HepG2 (cell line): ENCODE measurements around the gene R3HDM4. TPM values are rescaled to one million over a fixed set of nuclear protein-coding genes. Genes with fewer than 3 reads are reported as not detected.

Experiments used
- CBX5 ChIP-seq: sonication (generic); formaldehyde crosslinking; IDR thresholded peaks from 2 replicates; pipeline ENCODE4 v1.4.0; 2020; ENCODE audit warnings: missing genetic modification reagents, borderline replicate concordance
- CCDC6 ChIP-seq: sonication (generic); formaldehyde crosslinking; IDR thresholded peaks from 2 replicates; pipeline ENCODE4 v1.8.1; 2022; ENCODE audit warnings: mild to moderate bottlenecking, missing genetic modification reagents, moderate library complexity
- ETV5 ChIP-seq: IDR thresholded peaks from 2 replicates; pipeline ENCODE4 v1.6.1; 2018; ENCODE audit warnings: missing biosample characterization, missing genetic modification reagents, inconsistent platforms, borderline replicate concordance
- FOXK1 ChIP-seq: sonication (generic); formaldehyde crosslinking; IDR thresholded peaks from 2 replicates; pipeline ENCODE4 v1.4.0; 2020; ENCODE audit warnings: low read depth, missing genetic modification reagents, borderline replicate concordance
- HDAC1 ChIP-seq: sonication (generic); formaldehyde crosslinking; IDR thresholded peaks from 2 replicates; pipeline ENCODE4 v1.5.1; 2020; ENCODE audit warnings: mild to moderate bottlenecking, missing genetic modification reagents
- HDAC2 ChIP-seq: sonication (generic); formaldehyde crosslinking; IDR thresholded peaks from 2 replicates; pipeline ENCODE4 v1.4.0; 2020; ENCODE audit warnings: missing genetic modification reagents
- HES4 ChIP-seq: sonication (generic); formaldehyde crosslinking; IDR thresholded peaks from 2 replicates; pipeline ENCODE4 v1.9.0; 2021; ENCODE audit warnings: mild to moderate bottlenecking, missing genetic modification reagents, borderline replicate concordance
- HMGA1 ChIP-seq: sonication (generic); formaldehyde crosslinking; conservative IDR thresholded peaks from 2 replicates; pipeline ENCODE4 v1.4.0; 2020; ENCODE audit warnings: missing genetic modification reagents
- HNRNPUL1 ChIP-seq: fragments of 200-400 bp; formaldehyde crosslinking; IDR thresholded peaks from 2 replicates; pipeline ENCODE4 v1.6.1; 2017; ENCODE audit warnings: low read depth, mild to moderate bottlenecking, low read length, moderate library complexity
- MEF2D ChIP-seq: sonication (generic); formaldehyde crosslinking; IDR thresholded peaks from 2 replicates; pipeline ENCODE4 v1.5.1; 2020; ENCODE audit warnings: mild to moderate bottlenecking, missing genetic modification reagents
- NFATC3 ChIP-seq: sonication (generic); formaldehyde crosslinking; IDR thresholded peaks from 2 replicates; pipeline ENCODE4 v1.5.1; 2020; ENCODE audit warnings: mild to moderate bottlenecking, missing genetic modification reagents
- NR2F2 ChIP-seq: IDR thresholded peaks from 2 replicates; pipeline ENCODE4 v1.6.1; 2012; ENCODE audit warnings: low read depth, inconsistent platforms, borderline replicate concordance
- PCBP1 ChIP-seq: fragments of 200-400 bp; formaldehyde crosslinking; IDR thresholded peaks from 2 replicates; pipeline ENCODE4 v1.6.1; 2017; ENCODE audit warnings: mild to moderate bottlenecking, low read depth, low read length, borderline replicate concordance
- PITX1 ChIP-seq: sonication (generic); formaldehyde crosslinking; IDR thresholded peaks from 2 replicates; pipeline ENCODE4 v1.5.1; 2020; ENCODE audit warnings: mild to moderate bottlenecking, missing genetic modification reagents
- POGZ ChIP-seq: sonication (generic); formaldehyde crosslinking; IDR thresholded peaks from 2 replicates; pipeline ENCODE4 v1.4.0; 2020; ENCODE audit warnings: mild to moderate bottlenecking, missing genetic modification reagents
- PPARG ChIP-seq: conservative IDR thresholded peaks from 2 replicates; pipeline ENCODE4 v1.6.1; 2016; ENCODE audit warnings: missing biosample characterization, missing genetic modification reagents
- RAD51 ChIP-seq: fragments of 450-650 bp; IDR thresholded peaks from 2 replicates; pipeline ENCODE4 v1.6.1; 2016; ENCODE audit warnings: borderline replicate concordance
- RFX3 ChIP-seq: IDR thresholded peaks from 2 replicates; pipeline ENCODE4 v1.6.1; 2016; ENCODE audit warnings: missing biosample characterization, missing genetic modification reagents
- SAP130 ChIP-seq: IDR thresholded peaks from 2 replicates; pipeline ENCODE4 v1.6.1; 2016; ENCODE audit warnings: low read depth
- SETDB1 ChIP-seq: sonication (generic); formaldehyde crosslinking; IDR thresholded peaks from 2 replicates; pipeline ENCODE4 v1.5.1; 2020; ENCODE audit warnings: missing genetic modification reagents, mild to moderate bottlenecking, borderline replicate concordance
- SP2 ChIP-seq: sonication (generic); formaldehyde crosslinking; IDR thresholded peaks from 2 replicates; pipeline ENCODE4 v1.5.1; 2020; ENCODE audit warnings: mild to moderate bottlenecking, missing genetic modification reagents
- SRSF4 ChIP-seq: fragments of 200-400 bp; formaldehyde crosslinking; IDR thresholded peaks from one replicate; pipeline ENCODE4 v1.6.1; 2018; ENCODE audit warnings: mild to moderate bottlenecking, low read depth, low read length, moderate library complexity; ENCODE audit not compliant: poor library complexity, severe bottlenecking
- TP53 ChIP-seq: sonication (generic); formaldehyde crosslinking; conservative IDR thresholded peaks from 2 replicates; pipeline ENCODE4 v1.4.0; 2020; ENCODE audit warnings: missing genetic modification reagents
- ZKSCAN8 ChIP-seq: IDR thresholded peaks from 2 replicates; pipeline ENCODE4 v1.6.1; 2016; ENCODE audit warnings: borderline replicate concordance, missing genetic modification reagents, missing compliant biosample characterization
- ZMYM4 ChIP-seq: sonication (generic); formaldehyde crosslinking; IDR thresholded peaks from 2 replicates; pipeline ENCODE4 v1.8.1; 2023; ENCODE audit warnings: mild to moderate bottlenecking, missing genetic modification reagents
- ZNF12 ChIP-seq: sonication (generic); formaldehyde crosslinking; IDR thresholded peaks from 2 replicates; pipeline ENCODE4 v1.5.0; 2020; ENCODE audit warnings: missing genetic modification reagents
- ZNF138 ChIP-seq: sonication (generic); formaldehyde crosslinking; IDR thresholded peaks from 2 replicates; pipeline ENCODE4 v1.5.0; 2020; ENCODE audit warnings: mild to moderate bottlenecking, low read depth, missing genetic modification reagents
- ZNF432 ChIP-seq: sonication (generic); formaldehyde crosslinking; IDR thresholded peaks from 2 replicates; pipeline ENCODE4 v1.5.0; 2020; ENCODE audit warnings: missing genetic modification reagents, mild to moderate bottlenecking, borderline replicate concordance
- polyA plus RNA-seq, 8 experiments: library from polyadenylated mRNA; depleted of rRNA in 3 of 8; stranded (reverse) in 7 of 8; unstranded in 1 of 8; fragments of >200 nt; fragmentation: Illumina TruSeq in 4 of 8; extraction: Trizol in 4 of 8; gene quantifications; 2 replicates each; pipeline versions ENCODE4 v1.2.1 to v1.2.3, GENCODE V29; 2011 to 2016; ENCODE audit warnings: low read depth in 4 of 8, missing spikeins in 1 of 8, mixed read lengths in 1 of 8; ENCODE audit not compliant: insufficient read depth in 1 of 8
- total RNA-seq, 5 experiments: library from RNA; depleted of rRNA; stranded (reverse); fragments of >200 nt; fragmentation: Illumina TruSeq; extraction: Trizol; gene quantifications; 2 replicates each; pipeline ENCODE4 v1.2.3, GENCODE V29; 2016; ENCODE audit warnings: low read depth in 1 of 5
- TF ChIP-seq, protein P1 (sequence below): sonication (generic); IDR thresholded peaks from 2 replicates; pipeline ENCODE4 v1.6.1; 2016; ENCODE audit warnings: low read depth, borderline replicate concordance
- TF ChIP-seq, protein P2 (sequence below): sonication (generic); formaldehyde crosslinking; IDR thresholded peaks from 2 replicates; pipeline ENCODE4 v1.8.0; 2022; ENCODE audit warnings: low read depth, missing genetic modification reagents

R3HDM4 gene
- total and polyA plus RNA-seq, 2 of the 13 experiments (the other 11 are each of a cell fraction or from before 2014, with no cell fraction given): 26.2 to 26.9 TPM

DNA sequence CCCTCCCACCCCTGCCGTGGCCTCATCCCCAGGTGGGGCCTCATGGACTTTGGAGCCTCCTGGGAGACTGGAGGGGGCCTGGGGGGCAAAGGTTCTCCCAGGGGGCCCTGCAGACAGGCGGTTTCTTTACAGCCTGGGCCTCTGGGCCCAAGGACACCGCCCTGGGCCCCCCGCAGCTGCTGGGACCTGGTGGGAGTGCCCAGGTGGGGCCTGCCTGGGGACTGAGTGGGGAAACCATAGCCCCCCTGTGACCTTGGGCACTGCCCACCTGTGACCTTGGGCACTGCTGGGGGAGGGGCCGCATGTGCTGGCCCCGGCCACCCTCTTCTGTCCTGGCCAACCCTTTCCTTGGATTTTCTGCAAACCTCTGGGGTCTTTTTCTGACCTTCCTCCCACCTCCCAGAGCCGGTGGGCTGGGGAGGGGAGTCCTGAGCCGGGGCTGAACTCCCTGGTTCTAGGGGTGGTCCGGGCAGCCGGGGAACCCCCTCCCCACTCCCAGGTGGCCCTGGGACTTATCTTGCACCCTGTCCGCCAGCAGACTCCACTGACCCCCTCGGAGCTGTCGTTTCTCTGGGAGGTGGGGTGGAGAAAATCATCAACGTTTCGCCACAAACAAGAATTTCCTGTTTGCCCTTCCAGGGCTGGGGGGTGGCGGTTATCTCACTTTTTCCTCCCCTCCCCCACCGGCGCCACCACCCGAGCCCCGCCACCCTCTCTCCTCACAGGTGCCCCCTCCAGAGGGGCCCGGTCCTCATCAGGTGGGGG lies 39.8 kb upstream of the R3HDM4 start (continued):
- TF ChIP-seq NR2F2: peak; percentile 89
- peak; percentile 77 for TF ChIP-seq POGZ (CRISPR knock-in tag)
- no peak for TF ChIP-seq SETDB1
- peak; percentile 75 for TF ChIP-seq PPARG
- TF ChIP-seq HMGA1: no peak
- peak; percentile 93 for TF ChIP-seq HDAC2 (CRISPR knock-in tag)
- TF ChIP-seq RAD51: no peak
- TF ChIP-seq, protein P1, sequence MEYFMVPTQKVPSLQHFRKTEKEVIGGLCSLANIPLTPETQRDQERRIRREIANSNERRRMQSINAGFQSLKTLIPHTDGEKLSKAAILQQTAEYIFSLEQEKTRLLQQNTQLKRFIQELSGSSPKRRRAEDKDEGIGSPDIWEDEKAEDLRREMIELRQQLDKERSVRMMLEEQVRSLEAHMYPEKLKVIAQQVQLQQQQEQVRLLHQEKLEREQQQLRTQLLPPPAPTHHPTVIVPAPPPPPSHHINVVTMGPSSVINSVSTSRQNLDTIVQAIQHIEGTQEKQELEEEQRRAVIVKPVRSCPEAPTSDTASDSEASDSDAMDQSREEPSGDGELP: peak; percentile 96
- 0 out of 2 replicates have a peak, but pooled peaks have one; percentile 83 for TF ChIP-seq PCBP1
- peak; percentile 39; the same call in 1 of the 2 replicates for TF ChIP-seq ZNF138 (CRISPR knock-in tag)
- TF ChIP-seq FOXK1 (CRISPR knock-in tag): peak; percentile 95; the same call in 1 of the 2 replicates
- TF ChIP-seq ZKSCAN8 (CRISPR knock-in tag): peak; percentile 90; the same call in 1 of the 2 replicates
- TF ChIP-seq NFATC3: no peak
- no peak; the same call in 1 of the 2 replicates for TF ChIP-seq TP53 (CRISPR knock-in tag)
- TF ChIP-seq, protein P2, sequence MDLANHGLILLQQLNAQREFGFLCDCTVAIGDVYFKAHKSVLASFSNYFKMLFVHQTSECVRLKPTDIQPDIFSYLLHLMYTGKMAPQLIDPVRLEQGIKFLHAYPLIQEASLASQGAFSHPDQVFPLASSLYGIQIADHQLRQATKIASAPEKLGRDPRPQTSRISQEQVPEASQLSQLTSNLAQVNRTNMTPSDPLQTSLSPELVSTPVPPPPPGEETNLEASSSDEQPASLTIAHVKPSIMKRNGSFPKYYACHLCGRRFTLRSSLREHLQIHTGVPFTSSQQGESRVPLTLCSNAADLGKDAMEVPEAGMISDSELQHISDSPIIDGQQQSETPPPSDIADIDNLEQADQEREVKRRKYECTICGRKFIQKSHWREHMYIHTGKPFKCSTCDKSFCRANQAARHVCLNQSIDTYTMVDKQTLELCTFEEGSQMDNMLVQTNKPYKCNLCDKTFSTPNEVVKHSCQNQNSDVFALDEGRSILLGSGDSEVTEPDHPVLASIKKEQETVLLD (CRISPR knock-in tag): peak; percentile 47; the same call in 1 of the 2 replicates
- no peak for TF ChIP-seq HNRNPUL1
- TF ChIP-seq CBX5: peak; percentile 77; the same call in 1 of the 2 replicates
- TF ChIP-seq SAP130 (CRISPR knock-in tag): peak; percentile 90
- peak; percentile 50; the same call in 1 of the 2 replicates for TF ChIP-seq ZMYM4 (CRISPR knock-in tag)
- peak; percentile 87 for TF ChIP-seq ETV5 (CRISPR knock-in tag)
- TF ChIP-seq MEF2D (CRISPR knock-in tag): peak; percentile 91
- 0 out of 2 replicates have a peak, but pooled peaks have one; percentile 7 for TF ChIP-seq HES4
- TF ChIP-seq RFX3: peak; percentile 36; the same call in 1 of the 2 replicates
- TF ChIP-seq ZNF432 (CRISPR knock-in tag): no peak
- no peak for TF ChIP-seq ZNF12
- no peak for TF ChIP-seq SRSF4
- no peak for TF ChIP-seq CCDC6
- peak; percentile 91 for TF ChIP-seq PITX1 (CRISPR knock-in tag)
- TF ChIP-seq SP2 (CRISPR knock-in tag): no peak
- peak; percentile 94 for TF ChIP-seq HDAC1 (CRISPR knock-in tag)
